ENCODE measurements around the gene SZT2. TPM values are rescaled to one million over a fixed set of nuclear protein-coding genes. Genes with fewer than 3 reads are reported as not detected.
"Not testable (repeated sequence)": the region's sequence is repeated elsewhere in the genome, so short reads cannot be mapped to it uniquely, and the experiment has no call there.

SZT2 gene
- total RNA-seq, 1 donor from 2014 or later: 11.0 TPM

GRCh38 chr1:43396059-43396458 lies 6.4 kb downstream of the SZT2 start:
- Histone ChIP-seq H3K4me1 (no peaks in the 10 kb centered on the region), H3K9ac (no peak overlapping the region), H3K79me2 (ENCODE audit: low read depth) (peaks cover 4% of the 10 kb centered on the region), H3K27me3 (no peaks in the 10 kb centered on the region), H3K27ac (no peak overlapping the region), H2AFZ (replicated peaks) (no peak overlapping the region), H3K9me3 (ENCODE audit: low read depth) (no peaks in the 10 kb centered on the region), H3F3A (ENCODE audit: low read depth) (no peaks in the 10 kb centered on the region), H3K36me3 (no peaks in the 10 kb centered on the region), H3K4me2 (no peak overlapping the region), H4K20me1 (ENCODE audit: low read depth) (no peaks in the 10 kb centered on the region), H3K4me3 (no peak overlapping the region)
- TF ChIP-seq, protein P1, sequence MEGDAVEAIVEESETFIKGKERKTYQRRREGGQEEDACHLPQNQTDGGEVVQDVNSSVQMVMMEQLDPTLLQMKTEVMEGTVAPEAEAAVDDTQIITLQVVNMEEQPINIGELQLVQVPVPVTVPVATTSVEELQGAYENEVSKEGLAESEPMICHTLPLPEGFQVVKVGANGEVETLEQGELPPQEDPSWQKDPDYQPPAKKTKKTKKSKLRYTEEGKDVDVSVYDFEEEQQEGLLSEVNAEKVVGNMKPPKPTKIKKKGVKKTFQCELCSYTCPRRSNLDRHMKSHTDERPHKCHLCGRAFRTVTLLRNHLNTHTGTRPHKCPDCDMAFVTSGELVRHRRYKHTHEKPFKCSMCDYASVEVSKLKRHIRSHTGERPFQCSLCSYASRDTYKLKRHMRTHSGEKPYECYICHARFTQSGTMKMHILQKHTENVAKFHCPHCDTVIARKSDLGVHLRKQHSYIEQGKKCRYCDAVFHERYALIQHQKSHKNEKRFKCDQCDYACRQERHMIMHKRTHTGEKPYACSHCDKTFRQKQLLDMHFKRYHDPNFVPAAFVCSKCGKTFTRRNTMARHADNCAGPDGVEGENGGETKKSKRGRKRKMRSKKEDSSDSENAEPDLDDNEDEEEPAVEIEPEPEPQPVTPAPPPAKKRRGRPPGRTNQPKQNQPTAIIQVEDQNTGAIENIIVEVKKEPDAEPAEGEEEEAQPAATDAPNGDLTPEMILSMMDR (IDR thresholded peaks at IDR 0.05): no peak
- TF ChIP-seq EZH2 (IDR thresholded peaks at IDR 0.05) (no peak), EZH2phosphoT487 (IDR thresholded peaks at IDR 0.05) (no peak)
- Mint-ChIP-seq H3K4me1 (no peaks in the 10 kb centered on the region), H3K36me3 (peaks cover 10% of the 10 kb centered on the region), H3K27ac (no peak overlapping the region), H3K9me3 (no peaks in the 10 kb centered on the region), H3K4me3 (no peak overlapping the region), H3K27me3 (ENCODE audit: insufficient read depth, low read depth) (peaks cover 3% of the 10 kb centered on the region)
- no peak for DNase-seq (ENCODE audit: low spot score)

DNA sequence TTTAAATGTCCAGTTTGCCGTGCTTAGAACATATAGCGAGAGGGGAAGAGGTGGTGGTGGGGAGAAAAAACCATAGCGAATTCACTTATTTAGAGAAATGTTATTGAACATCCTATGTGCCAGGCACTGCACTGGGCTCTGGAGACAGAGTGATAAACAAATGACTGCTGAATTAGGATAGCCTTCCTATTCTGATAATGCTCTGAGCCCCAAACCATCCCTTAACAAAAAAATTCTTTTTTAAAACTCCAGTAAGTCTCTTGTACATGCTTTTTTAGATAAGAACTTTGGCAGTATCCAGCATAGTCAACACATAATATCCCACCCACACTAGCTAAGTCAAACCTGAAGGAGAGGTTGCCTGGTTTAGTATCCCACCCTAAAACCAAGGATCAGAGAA lies 8.5 kb downstream of the SZT2 start:
- H3F3A ChIP-seq (ENCODE audit: low read depth): no peaks in the 10 kb centered on the region
- peaks cover 13% of the 10 kb centered on the region for H3K36me3 Mint-ChIP-seq
- no peak for DNase-seq (ENCODE audit: low spot score)
- no peaks in the 10 kb centered on the region for H3K4me1 Mint-ChIP-seq
- no peak overlapping the region for H2AFZ ChIP-seq (replicated peaks)
- H3K79me2 ChIP-seq (ENCODE audit: low read depth): no peaks in the 10 kb centered on the region
- H3K27me3 ChIP-seq: no peaks in the 10 kb centered on the region
- H3K4me3 Mint-ChIP-seq: no peak overlapping the region
- H3K9me3 Mint-ChIP-seq: no peaks in the 10 kb centered on the region
- no peaks in the 10 kb centered on the region for H3K9me3 ChIP-seq (ENCODE audit: low read depth)
- TF ChIP-seq EZH2phosphoT487 (IDR thresholded peaks at IDR 0.05): no peak
- TF ChIP-seq, protein P1 (IDR thresholded peaks at IDR 0.05): no peak
- no peak for TF ChIP-seq EZH2 (IDR thresholded peaks at IDR 0.05)
- H3K4me2 ChIP-seq: no peak overlapping the region
- H3K27ac Mint-ChIP-seq: no peak overlapping the region
- H3K4me1 ChIP-seq: no peaks in the 10 kb centered on the region
- no peak overlapping the region for H3K9ac ChIP-seq
- H3K4me3 ChIP-seq: no peak overlapping the region
- H3K27me3 Mint-ChIP-seq (ENCODE audit: insufficient read depth, low read depth): peaks cover 3% of the 10 kb centered on the region
- H3K36me3 ChIP-seq: no peaks in the 10 kb centered on the region
- H4K20me1 ChIP-seq (ENCODE audit: low read depth): no peaks in the 10 kb centered on the region
- H3K27ac ChIP-seq: no peak overlapping the region

DNA sequence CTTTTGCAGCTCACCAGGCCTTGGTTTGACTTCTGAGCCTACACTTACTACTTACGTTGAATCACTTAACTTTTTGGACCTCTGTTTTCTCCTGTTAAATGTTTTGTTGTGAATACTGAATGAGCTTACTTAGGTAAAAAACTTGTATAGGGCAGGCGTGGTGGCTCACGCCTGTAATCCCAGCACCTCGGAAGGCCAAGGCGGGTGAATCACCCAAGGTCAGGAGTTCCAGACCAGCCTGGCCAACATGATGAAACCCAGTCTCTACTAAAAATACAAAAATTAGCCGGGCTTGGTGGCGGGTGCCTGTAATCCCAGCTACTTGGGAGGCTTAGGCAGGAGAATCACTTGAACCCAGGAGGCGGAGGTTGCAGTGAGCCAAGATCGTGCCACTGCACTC lies 10.7 kb downstream of the SZT2 start:
- H3F3A ChIP-seq (ENCODE audit: low read depth); H4K20me1 ChIP-seq (ENCODE audit: low read depth); H3K4me3 Mint-ChIP-seq; DNase-seq (ENCODE audit: low spot score); H3K4me3 ChIP-seq; H3K27me3 Mint-ChIP-seq (ENCODE audit: insufficient read depth, low read depth); H3K9me3 Mint-ChIP-seq; H3K27ac ChIP-seq; H3K27me3 ChIP-seq; H3K9ac ChIP-seq; H3K9me3 ChIP-seq (ENCODE audit: low read depth); H3K4me2 ChIP-seq; H3K4me1 Mint-ChIP-seq; H2AFZ ChIP-seq (replicated peaks); H3K4me1 ChIP-seq; H3K79me2 ChIP-seq (ENCODE audit: low read depth); H3K36me3 ChIP-seq; H3K27ac Mint-ChIP-seq: not testable (repeated sequence)
- peaks cover 27% of the 10 kb centered on the region for H3K36me3 Mint-ChIP-seq

- Histone ChIP-seq H3F3A (ENCODE audit: low read depth) (no peaks in the 10 kb centered on the region), H3K4me2 (no peak overlapping the region), H3K36me3 (no peaks in the 10 kb centered on the region), H2AFZ (replicated peaks) (no peak overlapping the region), H4K20me1 (ENCODE audit: low read depth) (no peaks in the 10 kb centered on the region), H3K79me2 (ENCODE audit: low read depth) (no peaks in the 10 kb centered on the region), H3K27me3 (no peaks in the 10 kb centered on the region), H3K9ac (no peak overlapping the region), H3K27ac (no peak overlapping the region), H3K4me3 (no peak overlapping the region), H3K9me3 (ENCODE audit: low read depth) (no peaks in the 10 kb centered on the region), H3K4me1 (no peaks in the 10 kb centered on the region)
- Mint-ChIP-seq H3K4me3 (no peak overlapping the region), H3K9me3 (no peaks in the 10 kb centered on the region), H3K27ac (no peak overlapping the region), H3K27me3 (ENCODE audit: insufficient read depth, low read depth) (peaks cover 3% of the 10 kb centered on the region), H3K36me3 (peaks cover 29% of the 10 kb centered on the region), H3K4me1 (no peaks in the 10 kb centered on the region)
- no peak for DNase-seq (ENCODE audit: low spot score)
- no peak for TF ChIP-seq EZH2 (IDR thresholded peaks at IDR 0.05)
- TF ChIP-seq, protein P1 (IDR thresholded peaks at IDR 0.05): no peak
These were observed 12.6 kb downstream of the SZT2 start for GRCh38 chr1:43402089-43402865.
